KOPT-K1 (cell line): Measurements from ENCODE around the gene SMIM41.
A peak's percentile ranks its signal among the peaks of the same experiment; 100 is the strongest.

Experiments
- H3K27ac ChIP-seq: fragments of 200-600 bp; sonication (generic); 2 replicates; pipeline ENCODE4 v1.5.1; 2016; ENCODE audit warnings: antibody characterized with exemption, mild to moderate bottlenecking, low read depth, low read length; ENCODE audit not compliant: poor library complexity, severe bottlenecking
- H3K36me3 ChIP-seq: fragments of 200-600 bp; sonication (generic); 2 replicates; pipeline ENCODE4 v1.5.1; 2017; ENCODE audit warnings: antibody characterized with exemption, mild to moderate bottlenecking, low read length, moderate library complexity; ENCODE audit not compliant: insufficient read depth
- H3K9me3 ChIP-seq: fragments of 200-600 bp; sonication (generic); 2 replicates; pipeline ENCODE4 v1.5.1; 2017; ENCODE audit warnings: antibody characterized with exemption, low read length, mild to moderate bottlenecking; ENCODE audit not compliant: insufficient read depth, poor library complexity, severe bottlenecking

SMIM41 gene

DNA sequence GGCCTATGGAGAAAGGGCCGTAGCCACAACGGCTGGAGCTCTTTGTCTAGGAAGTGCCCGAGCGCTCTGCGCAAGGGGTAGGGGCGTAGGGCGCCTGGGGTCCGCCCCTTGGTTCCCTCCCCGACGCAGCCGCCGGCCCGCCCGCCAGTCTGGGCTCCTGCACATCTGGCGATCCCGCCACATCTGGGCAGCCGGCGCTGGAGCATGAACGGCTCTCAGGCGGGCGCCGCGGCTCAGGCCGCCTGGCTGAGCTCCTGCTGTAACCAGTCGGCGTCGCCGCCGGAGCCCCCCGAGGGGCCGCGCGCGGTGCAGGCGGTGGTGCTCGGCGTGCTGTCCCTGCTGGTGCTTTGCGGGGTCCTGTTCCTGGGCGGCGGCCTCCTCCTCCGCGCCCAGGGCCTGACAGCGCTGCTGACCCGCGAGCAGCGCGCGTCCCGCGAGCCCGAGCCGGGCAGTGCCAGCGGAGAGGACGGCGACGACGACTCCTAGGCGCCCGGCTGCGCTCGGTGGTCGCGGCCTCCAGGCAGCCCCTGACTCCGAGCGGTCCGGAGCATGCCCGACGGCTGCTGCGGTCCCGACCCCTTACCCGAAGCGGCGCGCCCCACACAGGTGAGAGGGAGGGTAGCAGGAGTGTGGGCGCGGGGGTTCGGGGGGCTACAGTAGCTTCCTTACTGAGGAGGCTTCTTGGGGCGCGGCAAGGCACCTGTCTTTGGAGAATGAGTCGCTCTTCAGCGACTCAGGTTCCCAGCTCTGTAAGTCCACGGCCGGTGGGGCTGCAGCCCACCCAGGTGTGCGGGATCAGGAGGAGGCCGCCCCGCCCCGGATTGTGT, at the start of gene SMIM41:
TSS of gene SMIM41 (plus strand) at position 129 of the 827 bp plus-strand sequence. CDS start at position 205, 76 bp downstream.
- H3K36me3 ChIP-seq = peaks cover 47% of the 10 kb centered on the region
- H3K9me3 ChIP-seq = no peaks in the 10 kb centered on the region
- H3K27ac ChIP-seq = peak within 1 kb of the TSS; percentile 58

DNA sequence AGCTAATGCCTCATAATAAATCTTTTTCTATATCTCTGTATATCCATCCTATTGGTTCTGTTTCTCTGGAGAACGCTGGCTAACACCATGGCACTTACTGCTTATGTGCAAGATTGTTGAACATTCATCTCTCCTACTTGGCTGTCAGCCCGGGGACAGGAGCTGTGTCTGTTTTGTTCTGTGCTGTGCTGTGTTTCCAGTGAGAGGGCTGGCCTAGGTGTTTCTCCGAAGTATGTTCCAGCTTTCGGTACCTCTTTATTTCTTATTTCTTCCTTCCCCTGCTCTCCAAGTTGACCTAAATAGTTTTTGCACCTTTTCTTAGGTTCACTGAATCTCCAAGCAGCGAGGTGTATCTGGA, 47.1 kb upstream of the SMIM41 start:
- no peak overlapping the region for H3K27ac ChIP-seq
- no peaks in the 10 kb centered on the region for H3K36me3 ChIP-seq
- H3K9me3 ChIP-seq = no peaks in the 10 kb centered on the region

- no peak overlapping the region for H3K27ac ChIP-seq
Observed at GRCh38 chr12:52032804-52033445, 46.6 kb upstream of the SMIM41 start.

GRCh38 chr12:52033446-52034140, 45.9 kb upstream of the SMIM41 start:
- H3K9me3 ChIP-seq = no peaks in the 10 kb centered on the region
- H3K27ac ChIP-seq = no peak overlapping the region
- no peaks in the 10 kb centered on the region for H3K36me3 ChIP-seq

More at GRCh38 chr12:52032804-52033445, 46.6 kb upstream of the SMIM41 start:
- Histone ChIP-seq H3K9me3 (no peaks in the 10 kb centered on the region), H3K36me3 (no peaks in the 10 kb centered on the region)

GRCh38 chr12:52035190-52035589, 44.3 kb upstream of the SMIM41 start:
- Histone ChIP-seq H3K27ac (no peak overlapping the region), H3K36me3 (no peaks in the 10 kb centered on the region), H3K9me3 (no peaks in the 10 kb centered on the region)

DNA sequence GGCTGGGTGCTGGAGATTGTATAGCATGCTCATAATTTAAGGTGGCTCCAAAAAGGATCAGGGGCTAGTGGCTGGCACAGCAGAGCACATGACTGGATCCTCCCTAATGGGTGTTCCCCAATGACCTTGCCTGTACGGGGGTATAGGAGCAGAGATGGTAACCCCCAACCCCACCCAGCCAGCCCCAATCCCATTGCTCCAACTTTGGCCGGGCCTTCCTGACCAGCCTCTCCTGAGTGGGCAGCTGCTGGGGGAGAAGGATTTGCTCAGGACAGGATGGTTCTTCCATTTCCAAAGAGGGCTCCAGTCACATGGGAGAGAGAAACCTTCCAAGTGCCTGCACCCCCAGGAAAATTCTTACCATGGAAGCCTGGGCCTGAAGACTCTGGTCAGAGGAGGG, 43.6 kb upstream of the SMIM41 start:
- Histone ChIP-seq H3K36me3 (no peaks in the 10 kb centered on the region), H3K9me3 (no peaks in the 10 kb centered on the region), H3K27ac (no peak overlapping the region)

- H3K9me3 ChIP-seq = no peaks in the 10 kb centered on the region
- H3K36me3 ChIP-seq = no peaks in the 10 kb centered on the region
- no peak overlapping the region for H3K27ac ChIP-seq
Observed at GRCh38 chr12:52036587-52037171, 42.8 kb upstream of the SMIM41 start.

- no peak overlapping the region for H3K27ac ChIP-seq
- H3K36me3 ChIP-seq = no peaks in the 10 kb centered on the region
- H3K9me3 ChIP-seq = no peaks in the 10 kb centered on the region
Observed at GRCh38 chr12:52037248-52037861, 42.1 kb upstream of the SMIM41 start.

DNA sequence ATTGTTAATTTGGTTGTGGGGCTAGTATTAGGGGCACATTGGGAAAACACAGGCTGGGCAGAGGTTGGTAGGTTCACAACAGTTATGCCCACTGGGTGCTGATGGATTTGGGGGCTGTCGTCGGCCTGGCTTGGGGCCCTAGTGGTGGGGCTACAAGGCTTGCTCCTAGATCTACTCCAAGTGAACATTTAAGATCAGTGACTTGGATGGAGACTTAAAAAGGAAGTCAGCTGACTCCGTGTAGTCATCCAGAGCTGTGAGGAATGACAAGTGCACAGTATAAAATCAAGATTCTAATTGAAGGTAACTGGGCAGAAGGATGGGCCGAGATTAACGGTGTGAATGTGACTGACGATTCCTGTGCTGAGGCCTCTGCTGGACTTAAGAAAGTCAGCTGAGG, 41.1 kb upstream of the SMIM41 start:
- Histone ChIP-seq H3K9me3 (no peaks in the 10 kb centered on the region), H3K36me3 (no peaks in the 10 kb centered on the region), H3K27ac (no peak overlapping the region)

DNA sequence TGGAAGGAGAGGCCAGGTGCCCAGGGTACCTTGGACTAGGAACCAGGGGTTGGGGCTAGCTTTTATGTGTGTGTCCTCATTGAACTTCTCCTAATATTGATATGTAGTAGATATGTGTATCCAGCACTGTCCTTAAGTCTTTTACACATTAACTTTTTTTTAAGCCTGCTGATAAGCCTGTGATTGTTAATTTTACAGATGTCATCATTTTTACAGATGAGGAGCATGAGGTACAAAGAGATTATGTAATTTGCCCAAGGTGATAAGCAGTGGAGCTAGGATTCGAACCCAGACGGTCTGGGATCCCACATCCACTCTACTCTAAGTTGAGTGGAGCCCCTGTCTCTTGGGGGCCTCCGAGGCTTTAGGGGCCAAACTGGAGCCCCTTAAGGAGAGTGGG, 38.5 kb upstream of the SMIM41 start:
- H3K27ac ChIP-seq = no peak overlapping the region
- H3K9me3 ChIP-seq = no peaks in the 10 kb centered on the region

GRCh38 chr12:52041695-52042123, 37.8 kb upstream of the SMIM41 start:
- Histone ChIP-seq H3K27ac (no peak overlapping the region), H3K9me3 (no peaks in the 10 kb centered on the region), H3K36me3 (no peaks in the 10 kb centered on the region)

More for the DNA sequence above, 38.5 kb upstream of the SMIM41 start:
- no peaks in the 10 kb centered on the region for H3K36me3 ChIP-seq

GRCh38 chr12:52042706-52043385, 36.7 kb upstream of the SMIM41 start:
- no peak overlapping the region for H3K27ac ChIP-seq

GRCh38 chr12:52043386-52044212, 35.9 kb upstream of the SMIM41 start:
- H3K36me3 ChIP-seq = no peaks in the 10 kb centered on the region
- H3K27ac ChIP-seq = no peak overlapping the region
- no peaks in the 10 kb centered on the region for H3K9me3 ChIP-seq

More at GRCh38 chr12:52042706-52043385, 36.7 kb upstream of the SMIM41 start:
- no peaks in the 10 kb centered on the region for H3K36me3 ChIP-seq
- H3K9me3 ChIP-seq = no peaks in the 10 kb centered on the region
